ENCODE results near the gene CD79A.

CD79A gene

GRCh38 chr19:41883463-41883820, 6.4 kb downstream of the CD79A start:
- DNase-seq (ENCODE audit: insufficient read length, low spot score), result no peak
- no peak for FAIRE-seq

GRCh38 chr19:41883821-41884733, 7.0 kb downstream of the CD79A start:
- peak; percentile 96 for FAIRE-seq

GRCh38 chr19:41886761-41887710, 10.0 kb downstream of the CD79A start:
- peak; percentile 92 for FAIRE-seq
- DNase-seq (ENCODE audit: insufficient read length, low spot score), result no peak

More at GRCh38 chr19:41883821-41884733, 7.0 kb downstream of the CD79A start:
- DNase-seq (ENCODE audit: insufficient read length, low spot score), result peak; percentile 94

- peak; percentile 37 for FAIRE-seq
- DNase-seq (ENCODE audit: insufficient read length, low spot score), result no peak
Measured at GRCh38 chr19:41887711-41888382, 10.8 kb downstream of the CD79A start.

DNA sequence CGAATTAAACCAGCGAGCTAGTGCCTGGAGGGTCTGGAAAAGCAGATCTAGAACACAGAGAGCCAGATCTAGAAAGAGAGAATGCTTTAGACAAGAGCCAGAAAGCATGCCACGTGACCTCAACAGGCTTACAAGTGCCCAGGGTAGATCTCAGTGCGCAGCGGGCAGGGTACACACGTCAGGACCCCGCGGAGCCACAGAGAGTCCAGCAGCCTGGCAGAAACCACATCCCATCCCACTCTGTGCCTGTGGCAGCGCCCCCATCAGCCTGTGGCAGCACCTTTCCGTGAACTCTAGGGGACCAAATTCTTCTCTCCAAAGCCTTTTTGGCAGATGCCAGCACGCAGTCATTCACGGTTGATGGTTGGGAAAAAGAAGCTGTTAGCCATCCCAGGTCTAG, 11.8 kb downstream of the CD79A start:
- DNase-seq (ENCODE audit: insufficient read length, low spot score), result no peak
- FAIRE-seq, result no peak

DNA sequence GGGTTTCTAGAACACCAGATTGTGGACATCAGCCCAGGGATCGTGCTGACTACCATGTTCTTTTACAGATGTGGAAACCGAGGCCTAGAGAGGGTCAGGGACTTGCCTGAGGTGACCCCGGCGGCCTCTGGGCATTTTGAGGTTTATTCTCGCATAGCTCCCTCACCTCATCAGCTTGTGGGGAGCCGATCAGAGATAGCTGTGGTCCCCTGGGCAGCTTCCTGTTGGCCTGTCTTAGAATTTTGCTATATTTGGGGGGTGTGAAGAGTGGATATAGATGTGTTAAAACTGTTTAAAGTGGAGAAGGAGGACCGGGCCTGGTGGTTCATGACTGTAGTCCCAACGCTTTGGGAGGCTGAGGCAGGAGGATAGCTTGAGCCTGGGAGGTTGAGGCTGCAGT, 12.8 kb downstream of the CD79A start:
- DNase-seq (ENCODE audit: insufficient read length, low spot score) (no peak), FAIRE-seq (no peak)

- no peak for FAIRE-seq
- DNase-seq (ENCODE audit: insufficient read length, low spot score), result no peak
Measured at GRCh38 chr19:41890936-41891335, 13.9 kb downstream of the CD79A start.

DNA sequence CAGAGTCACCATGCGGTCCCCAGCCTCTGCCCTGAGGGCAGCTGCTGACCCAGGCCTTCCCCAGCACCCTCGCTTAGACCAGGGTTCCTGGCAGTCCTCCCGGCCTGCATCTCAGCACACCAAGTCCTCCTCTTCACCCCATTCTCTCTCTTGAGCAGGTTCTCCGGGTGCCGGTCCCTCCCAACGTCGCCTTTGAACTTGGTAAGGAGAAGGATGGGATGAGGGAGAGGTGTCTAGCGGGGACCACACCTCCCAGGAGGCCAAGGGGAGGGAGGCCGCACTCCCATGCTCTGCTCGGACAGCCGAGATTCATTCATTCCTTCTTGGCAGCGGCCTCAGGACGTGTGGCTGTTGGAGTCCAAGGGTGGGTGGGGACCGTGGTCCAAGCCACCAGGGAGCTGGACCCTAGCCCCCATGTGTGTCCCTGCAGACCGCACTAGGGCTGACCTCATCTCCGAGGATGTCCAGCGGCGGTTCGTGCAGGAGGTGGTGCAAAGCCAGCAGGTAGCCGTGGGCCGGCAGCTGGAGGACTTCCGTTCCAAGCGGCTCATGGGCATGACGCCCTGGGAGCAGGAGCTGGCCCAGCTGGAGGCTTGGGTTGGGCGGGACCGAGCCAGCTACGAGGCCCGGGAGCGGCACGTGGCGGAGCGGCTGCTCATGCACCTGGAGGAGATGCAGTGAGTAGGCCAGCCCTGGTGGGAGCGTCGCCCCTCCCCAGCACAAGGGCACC, 15.3 kb downstream of the CD79A start:
- DNase-seq (ENCODE audit: insufficient read length, low spot score) (no peak), FAIRE-seq (no peak)

DNA sequence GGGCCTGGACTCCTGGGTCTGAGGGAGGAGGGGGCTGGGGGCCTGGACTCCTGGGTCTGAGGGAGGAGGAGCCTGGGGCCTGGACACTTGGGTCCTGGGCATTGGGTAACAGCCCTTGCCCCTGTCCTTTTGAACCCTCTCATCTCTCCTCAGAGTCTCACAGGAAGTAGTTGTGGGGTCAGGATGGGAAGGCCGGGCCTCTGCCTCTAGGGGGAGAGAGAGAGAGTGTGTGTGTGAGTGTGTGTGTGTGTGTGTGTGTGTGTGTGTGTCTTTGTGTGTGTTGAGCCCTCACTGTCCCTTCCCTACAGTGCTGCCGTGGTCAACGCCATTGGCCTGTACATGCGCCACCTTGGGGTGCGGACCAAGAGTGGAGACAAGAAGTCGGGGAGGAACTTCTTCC, 16.8 kb downstream of the CD79A start:
- DNase-seq (ENCODE audit: insufficient read length, low spot score) (no peak), FAIRE-seq (no peak)

GRCh38 chr19:41894350-41894749, 17.3 kb downstream of the CD79A start:
- DNase-seq (ENCODE audit: insufficient read length, low spot score), result no peak
- no peak for FAIRE-seq

GRCh38 chr19:41895745-41896580, 18.9 kb downstream of the CD79A start:
- FAIRE-seq (no peak), DNase-seq (ENCODE audit: insufficient read length, low spot score) (no peak)

GRCh38 chr19:41896581-41896942, 19.5 kb downstream of the CD79A start:
- DNase-seq (ENCODE audit: insufficient read length, low spot score), result no peak

DNA sequence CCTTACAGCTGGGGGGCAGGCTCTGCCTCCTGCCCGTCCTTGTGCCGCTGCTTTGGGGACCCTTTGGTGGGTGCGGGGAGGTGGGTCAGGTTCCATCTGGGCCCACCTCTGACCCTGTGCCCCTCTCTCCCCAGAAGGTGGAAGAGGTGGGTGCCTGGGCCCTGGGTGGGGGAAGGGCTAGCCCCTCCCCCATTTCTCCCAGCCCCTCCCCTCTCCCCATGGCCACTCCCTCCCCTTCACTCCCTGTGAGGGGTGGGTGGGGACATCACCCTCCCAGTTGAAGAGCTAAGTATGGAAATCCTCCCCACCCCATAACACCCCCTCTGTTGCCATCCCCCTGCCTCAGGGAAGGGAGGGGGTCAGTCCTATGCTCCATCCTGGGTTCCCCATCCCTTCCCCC, 20.1 kb downstream of the CD79A start:
- FAIRE-seq, result no peak

More at GRCh38 chr19:41896581-41896942, 19.5 kb downstream of the CD79A start:
- no peak for FAIRE-seq

DNA sequence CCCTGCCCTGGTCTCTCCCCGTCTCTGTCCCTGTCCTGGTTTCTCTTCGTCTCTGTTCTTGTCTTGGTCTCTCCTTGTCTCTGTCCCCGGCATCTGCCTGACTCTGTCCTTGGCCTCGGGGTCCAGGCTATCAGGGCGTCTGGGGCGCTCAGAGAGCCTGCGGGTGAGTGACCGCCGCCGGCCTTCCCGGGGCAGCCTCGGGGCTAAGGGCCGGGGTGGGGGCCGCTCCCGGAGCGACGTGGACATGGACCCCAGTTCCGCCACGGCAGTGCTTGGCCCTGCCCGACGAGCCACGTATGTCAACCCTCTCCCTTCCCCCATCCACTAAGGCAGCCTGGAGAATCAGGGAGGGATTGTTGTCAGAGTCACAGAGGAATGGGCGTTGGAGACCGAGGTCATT, 20.7 kb downstream of the CD79A start:
- no peak for DNase-seq (ENCODE audit: insufficient read length, low spot score)
- no peak for FAIRE-seq

More for the DNA sequence above, 20.1 kb downstream of the CD79A start:
- DNase-seq (ENCODE audit: insufficient read length, low spot score), result no peak

GRCh38 chr19:41898235-41898634, 21.2 kb downstream of the CD79A start:
- no peak for DNase-seq (ENCODE audit: insufficient read length, low spot score)
- no peak for FAIRE-seq

DNA sequence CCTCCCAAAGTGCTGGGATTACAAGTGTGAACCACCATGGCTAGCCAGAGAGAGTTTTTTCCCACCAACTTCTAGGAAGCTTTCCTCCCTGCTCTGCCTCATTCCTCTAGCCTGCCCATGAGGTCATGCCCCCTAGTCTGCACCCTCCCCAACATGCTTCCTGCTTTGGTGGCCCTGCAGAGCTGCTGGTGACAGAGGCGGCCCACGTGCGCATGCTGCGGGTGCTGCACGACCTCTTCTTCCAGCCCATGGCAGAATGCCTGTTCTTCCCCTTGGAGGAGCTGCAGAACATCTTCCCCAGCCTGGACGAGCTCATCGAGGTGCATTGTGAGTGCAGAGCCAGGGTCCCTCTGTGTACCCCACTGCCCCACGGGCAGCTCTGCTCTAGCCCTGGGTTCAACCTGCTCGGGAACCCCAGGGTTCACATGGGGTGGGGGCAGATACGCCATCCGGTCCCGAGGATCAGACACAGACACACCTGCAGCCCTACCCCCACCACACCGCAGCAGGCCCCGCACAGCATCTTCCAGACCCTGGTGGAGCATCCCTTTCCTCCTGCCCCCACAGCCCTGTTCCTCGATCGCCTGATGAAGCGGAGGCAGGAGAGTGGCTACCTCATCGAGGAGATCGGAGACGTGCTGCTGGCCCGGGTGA, 24.8 kb downstream of the CD79A start:
- FAIRE-seq (no peak), DNase-seq (ENCODE audit: insufficient read length, low spot score) (no peak)

- no peak for FAIRE-seq
Measured at GRCh38 chr19:41902594-41902993, 25.5 kb downstream of the CD79A start.

DNA sequence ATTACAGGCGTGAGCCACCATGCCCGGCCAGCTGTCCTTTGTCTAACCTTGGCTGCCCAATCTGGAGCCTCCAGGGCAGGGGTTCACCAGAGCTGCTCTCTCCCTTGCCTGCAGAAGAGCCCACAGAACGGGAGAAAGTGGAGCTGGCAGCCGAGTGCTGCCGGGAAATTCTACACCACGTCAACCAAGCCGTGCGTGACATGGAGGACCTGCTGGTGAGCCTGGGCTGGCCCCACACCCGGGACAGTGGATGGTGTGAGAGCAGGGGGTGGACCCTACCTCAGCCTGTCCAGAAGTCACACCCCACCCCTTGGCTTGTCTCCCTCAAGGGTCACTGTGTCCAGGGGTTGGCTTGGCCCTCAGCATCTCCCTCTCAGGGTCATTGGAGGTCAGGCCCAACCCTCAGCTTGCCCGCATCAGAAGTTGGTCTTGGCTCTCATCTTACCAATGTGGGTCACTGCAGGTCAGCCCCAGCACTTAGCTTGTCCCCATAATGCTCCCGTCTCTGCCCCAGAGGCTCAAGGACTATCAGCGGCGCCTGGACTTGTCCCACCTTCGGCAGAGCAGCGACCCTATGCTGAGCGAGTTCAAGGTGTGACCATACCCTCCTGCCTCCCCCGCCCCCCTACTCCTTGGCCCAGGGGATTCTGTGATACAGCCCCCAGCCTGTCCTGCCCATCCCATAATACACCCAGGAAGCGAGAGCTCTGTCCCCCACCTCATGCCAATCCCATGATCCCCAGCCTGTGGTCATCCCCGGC, 26.3 kb downstream of the CD79A start:
- DNase-seq (ENCODE audit: insufficient read length, low spot score) (no peak), FAIRE-seq (no peak)

More at GRCh38 chr19:41902594-41902993, 25.5 kb downstream of the CD79A start:
- DNase-seq (ENCODE audit: insufficient read length, low spot score), result no peak

Data from GM19239 (cell line).